ENCODE measurements around the gene CDO1.
A peak's percentile ranks its signal among the peaks of the same experiment; 100 is the strongest.

DNA sequence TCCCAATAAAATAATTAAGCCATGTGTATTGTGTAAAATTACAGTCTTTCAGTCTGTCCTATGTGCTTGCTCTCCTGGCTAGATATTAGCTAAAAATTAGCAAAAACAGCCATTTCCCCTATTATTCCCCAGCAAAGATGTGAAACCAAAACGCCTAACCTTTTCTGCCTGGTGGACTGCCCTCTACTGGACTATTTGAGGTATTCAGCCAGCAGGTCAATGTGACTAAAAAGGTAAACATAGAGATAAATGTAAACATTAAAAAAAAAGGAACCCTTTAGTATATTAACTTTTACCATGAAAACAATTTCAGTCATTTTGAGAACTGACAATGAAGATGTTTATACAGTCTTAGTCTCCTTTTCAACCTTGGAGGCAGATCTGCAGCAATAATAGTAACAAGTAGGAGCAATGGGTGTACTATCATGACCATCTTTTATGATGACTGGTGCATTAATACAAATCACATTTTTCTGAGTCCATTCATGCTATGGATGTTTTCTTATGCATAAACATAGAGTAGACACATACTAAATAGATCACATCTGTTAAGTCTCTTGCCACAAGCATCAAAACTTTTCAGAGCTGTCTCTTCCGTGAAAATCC is 14.8 kb upstream of the CDO1 start:
- TF ChIP-seq HMGXB4 (CRISPR knock-in tag; IDR thresholded peaks at IDR 0.05; ENCODE audit: borderline replicate concordance) (no peak), POLR2AphosphoS2 (conservative IDR thresholded peaks at IDR 0.05; ENCODE audit: low read length) (no peak), EP300 (IDR thresholded peaks at IDR 0.05) (no peak), NR3C1 (IDR thresholded peaks at IDR 0.05) (no peak), BHLHE40 (IDR thresholded peaks at IDR 0.05; ENCODE audit: low read depth, low read length) (no peak), ZSCAN20 (CRISPR knock-in tag; IDR thresholded peaks at IDR 0.05) (no peak), RARB (CRISPR knock-in tag; IDR thresholded peaks at IDR 0.05) (no peak), POLR2A (IDR thresholded peaks at IDR 0.05; ENCODE audit: low read length) (no peak), KDM5A (IDR thresholded peaks at IDR 0.05) (no peak)
- TF ChIP-seq, protein P1, sequence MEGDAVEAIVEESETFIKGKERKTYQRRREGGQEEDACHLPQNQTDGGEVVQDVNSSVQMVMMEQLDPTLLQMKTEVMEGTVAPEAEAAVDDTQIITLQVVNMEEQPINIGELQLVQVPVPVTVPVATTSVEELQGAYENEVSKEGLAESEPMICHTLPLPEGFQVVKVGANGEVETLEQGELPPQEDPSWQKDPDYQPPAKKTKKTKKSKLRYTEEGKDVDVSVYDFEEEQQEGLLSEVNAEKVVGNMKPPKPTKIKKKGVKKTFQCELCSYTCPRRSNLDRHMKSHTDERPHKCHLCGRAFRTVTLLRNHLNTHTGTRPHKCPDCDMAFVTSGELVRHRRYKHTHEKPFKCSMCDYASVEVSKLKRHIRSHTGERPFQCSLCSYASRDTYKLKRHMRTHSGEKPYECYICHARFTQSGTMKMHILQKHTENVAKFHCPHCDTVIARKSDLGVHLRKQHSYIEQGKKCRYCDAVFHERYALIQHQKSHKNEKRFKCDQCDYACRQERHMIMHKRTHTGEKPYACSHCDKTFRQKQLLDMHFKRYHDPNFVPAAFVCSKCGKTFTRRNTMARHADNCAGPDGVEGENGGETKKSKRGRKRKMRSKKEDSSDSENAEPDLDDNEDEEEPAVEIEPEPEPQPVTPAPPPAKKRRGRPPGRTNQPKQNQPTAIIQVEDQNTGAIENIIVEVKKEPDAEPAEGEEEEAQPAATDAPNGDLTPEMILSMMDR (IDR thresholded peaks at IDR 0.05) = peak; percentile 78

Data from A549 (cell line).